DMS53 treated with DMSO at 0.1 percent for 48 hours (cell line): ENCODE measurements around the gene PTMS.
A peak's percentile ranks its signal among the peaks of the same experiment; 100 is the strongest.

Source experiments
- DNase-seq: peaks from one replicate; lab custom pipeline; 2025; ENCODE audit not compliant: unreplicated experiment; lab: John Stamatoyannopoulos, UW

Gene PTMS

DNA sequence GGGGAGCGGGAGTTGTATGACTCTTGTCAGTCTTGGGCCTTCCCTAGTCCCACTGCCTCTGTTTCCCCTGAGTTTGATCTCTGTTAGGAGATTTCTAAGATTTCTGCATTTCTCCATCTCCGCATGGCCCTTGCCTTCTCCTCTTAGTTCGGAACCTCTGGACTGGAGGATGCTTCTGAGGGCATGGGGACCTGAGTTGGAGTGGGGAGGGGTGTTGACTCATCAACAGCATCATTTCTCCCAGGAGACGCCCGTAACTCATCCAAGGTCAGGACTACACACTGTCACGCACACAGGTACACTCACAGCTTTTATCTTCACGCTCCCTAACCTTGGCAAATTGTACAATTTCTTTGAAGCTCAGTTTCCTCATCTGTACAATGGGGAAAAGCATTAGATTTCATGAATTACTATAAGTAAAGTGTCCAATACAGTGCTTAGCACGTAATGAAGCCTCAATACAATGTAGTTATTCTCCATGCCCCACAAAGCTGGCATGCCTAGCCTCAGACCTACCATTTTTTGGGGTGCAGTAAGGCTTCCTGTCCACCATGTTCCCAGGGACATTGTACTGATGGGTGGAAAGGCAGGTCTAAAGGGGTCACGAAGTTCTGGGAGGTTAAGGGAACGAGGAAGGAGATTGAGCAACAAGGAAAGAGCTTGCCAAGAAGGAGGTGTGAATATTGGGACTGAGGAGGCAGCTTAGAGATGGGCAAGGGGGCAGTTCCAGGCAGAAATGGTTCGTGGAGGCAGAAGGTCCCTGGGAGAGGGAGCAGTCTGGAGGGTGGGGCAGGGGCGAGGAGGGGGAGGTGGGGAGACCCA is 5.6 kb downstream of the PTMS start:
- DNase-seq, result no peak

DNA sequence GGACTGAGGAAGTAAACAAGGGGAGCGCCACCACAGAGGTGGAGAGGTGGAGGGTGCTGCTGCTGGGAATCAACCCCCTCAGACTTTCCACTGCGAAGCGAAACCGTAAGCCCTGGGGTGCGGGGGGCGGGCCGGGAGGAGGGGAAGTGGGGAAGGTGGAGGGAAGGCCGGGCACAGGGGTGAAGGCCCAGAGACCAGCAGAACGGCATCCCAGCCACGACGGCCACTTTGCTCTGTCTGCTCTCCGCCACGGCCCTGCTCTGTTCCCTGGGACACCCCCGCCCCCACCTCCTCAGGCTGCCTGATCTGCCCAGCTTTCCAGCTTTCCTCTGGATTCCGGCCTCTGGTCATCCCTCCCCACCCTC is 6.2 kb downstream of the PTMS start, which contains the start of gene LAG3:
LAG3 (plus strand) TSS at position 190 of the 365 bp plus-strand sequence. CDS start 333 bp downstream, outside the sequence.
- no peak for DNase-seq

DNA sequence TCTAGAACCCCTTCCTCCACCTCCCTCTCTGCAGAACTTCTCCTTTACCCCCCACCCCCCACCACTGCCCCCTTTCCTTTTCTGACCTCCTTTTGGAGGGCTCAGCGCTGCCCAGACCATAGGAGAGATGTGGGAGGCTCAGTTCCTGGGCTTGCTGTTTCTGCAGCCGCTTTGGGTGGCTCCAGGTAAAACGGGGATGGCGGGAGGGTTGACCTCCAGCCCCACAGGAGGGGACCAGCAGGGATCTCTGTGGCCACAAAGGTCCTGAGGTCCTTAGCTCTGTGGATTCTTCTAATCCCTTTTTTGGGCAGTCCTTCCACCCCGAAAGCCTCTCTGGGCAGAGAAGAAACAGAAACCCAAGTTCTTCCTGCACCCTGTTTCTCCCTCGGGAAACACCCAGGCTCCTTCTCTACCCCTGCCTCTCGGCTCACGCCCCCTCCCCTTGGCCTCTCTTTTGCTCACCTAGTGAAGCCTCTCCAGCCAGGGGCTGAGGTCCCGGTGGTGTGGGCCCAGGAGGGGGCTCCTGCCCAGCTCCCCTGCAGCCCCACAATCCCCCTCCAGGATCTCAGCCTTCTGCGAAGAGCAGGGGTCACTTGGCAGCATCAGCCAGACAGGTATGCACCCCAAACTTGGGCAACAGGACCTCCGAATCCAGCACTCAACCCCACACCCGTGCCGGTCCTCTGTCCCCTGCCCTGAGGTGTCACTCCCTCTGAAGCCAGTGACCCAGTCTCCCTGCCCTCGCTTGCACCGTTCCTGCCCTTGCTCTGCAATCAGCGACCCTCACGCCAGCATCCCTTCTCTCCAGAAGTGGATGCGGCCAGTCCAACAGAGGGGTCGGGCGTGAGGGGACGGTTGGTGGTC is 6.8 kb downstream of the PTMS start:
- DNase-seq, result no peak

DNA sequence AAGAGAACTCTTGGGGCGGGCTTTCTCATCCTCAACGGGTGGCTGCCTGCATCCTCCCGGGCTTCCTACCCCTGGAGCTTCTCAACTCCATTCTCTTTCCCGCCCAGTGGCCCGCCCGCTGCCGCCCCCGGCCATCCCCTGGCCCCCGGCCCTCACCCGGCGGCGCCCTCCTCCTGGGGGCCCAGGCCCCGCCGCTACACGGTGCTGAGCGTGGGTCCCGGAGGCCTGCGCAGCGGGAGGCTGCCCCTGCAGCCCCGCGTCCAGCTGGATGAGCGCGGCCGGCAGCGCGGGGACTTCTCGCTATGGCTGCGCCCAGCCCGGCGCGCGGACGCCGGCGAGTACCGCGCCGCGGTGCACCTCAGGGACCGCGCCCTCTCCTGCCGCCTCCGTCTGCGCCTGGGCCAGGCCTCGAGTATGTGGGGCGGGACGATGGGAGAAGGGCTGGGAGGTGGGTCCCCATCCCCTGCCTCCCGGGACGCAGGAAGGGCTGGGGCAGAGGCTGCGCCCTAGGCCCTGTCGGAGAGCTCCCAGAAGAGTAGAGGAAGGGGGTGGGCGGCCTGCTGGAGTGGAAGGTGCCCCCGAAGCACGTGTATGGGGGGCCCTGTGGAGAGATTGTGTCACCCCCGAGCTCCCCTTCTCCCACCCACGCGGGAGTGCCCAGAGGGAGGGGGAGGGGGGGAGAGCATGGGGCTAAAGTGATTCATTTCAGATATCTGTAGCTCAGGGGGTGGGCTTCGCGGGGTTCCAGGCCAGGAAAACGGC is 7.6 kb downstream of the PTMS start:
- no peak for DNase-seq

DNA sequence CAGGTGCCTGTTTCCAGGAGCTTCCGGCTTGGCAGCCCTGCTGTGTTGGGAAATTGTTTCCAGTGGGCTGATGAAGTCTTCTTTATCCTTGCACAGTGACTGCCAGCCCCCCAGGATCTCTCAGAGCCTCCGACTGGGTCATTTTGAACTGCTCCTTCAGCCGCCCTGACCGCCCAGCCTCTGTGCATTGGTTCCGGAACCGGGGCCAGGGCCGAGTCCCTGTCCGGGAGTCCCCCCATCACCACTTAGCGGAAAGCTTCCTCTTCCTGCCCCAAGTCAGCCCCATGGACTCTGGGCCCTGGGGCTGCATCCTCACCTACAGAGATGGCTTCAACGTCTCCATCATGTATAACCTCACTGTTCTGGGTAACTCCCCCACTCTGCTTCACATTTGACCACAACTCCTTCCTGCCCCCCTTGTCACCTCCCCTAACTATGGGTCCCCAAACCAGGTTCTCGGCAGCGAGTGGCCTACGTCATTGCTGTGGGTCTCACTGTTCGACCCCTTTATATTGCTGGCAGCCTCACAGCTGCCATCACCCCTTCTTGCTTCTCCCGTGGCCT is 8.4 kb downstream of the PTMS start:
- no peak for DNase-seq

DNA sequence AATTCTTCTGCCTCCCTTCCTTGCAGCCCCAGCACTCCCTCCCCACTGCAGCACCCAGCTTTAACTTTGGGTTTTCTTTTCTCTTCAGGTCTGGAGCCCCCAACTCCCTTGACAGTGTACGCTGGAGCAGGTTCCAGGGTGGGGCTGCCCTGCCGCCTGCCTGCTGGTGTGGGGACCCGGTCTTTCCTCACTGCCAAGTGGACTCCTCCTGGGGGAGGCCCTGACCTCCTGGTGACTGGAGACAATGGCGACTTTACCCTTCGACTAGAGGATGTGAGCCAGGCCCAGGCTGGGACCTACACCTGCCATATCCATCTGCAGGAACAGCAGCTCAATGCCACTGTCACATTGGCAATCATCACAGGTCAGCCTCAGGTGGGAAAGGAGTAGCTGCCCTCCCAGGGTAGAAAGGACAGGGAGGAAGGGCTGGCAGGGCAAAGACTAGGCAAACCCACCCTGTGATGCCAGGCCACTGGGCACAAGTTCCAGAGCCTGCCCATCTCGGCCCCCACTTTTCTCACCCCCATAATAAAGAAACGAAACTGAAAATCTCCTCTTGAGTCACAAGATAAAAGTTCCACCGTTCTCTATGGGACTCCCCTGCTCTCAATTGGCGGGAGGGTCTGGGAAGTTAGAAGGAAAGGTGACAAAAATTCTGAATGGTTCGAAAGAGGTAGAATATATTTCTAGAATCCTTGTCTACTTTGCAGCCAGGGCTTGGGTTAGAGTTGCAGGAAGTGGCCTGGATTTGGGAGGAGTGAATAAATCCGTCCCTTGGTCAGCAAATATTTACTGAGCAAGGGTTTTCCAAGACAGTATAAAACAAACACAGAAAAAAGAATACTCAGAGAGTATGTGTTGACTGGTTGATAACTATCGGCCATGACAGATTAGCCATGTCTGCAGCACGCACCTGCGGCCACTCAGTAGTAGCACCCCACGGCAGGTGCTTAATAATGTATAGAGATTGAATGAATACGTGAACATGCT is 9.3 kb downstream of the PTMS start:
- peak; percentile 40 for DNase-seq

DNA sequence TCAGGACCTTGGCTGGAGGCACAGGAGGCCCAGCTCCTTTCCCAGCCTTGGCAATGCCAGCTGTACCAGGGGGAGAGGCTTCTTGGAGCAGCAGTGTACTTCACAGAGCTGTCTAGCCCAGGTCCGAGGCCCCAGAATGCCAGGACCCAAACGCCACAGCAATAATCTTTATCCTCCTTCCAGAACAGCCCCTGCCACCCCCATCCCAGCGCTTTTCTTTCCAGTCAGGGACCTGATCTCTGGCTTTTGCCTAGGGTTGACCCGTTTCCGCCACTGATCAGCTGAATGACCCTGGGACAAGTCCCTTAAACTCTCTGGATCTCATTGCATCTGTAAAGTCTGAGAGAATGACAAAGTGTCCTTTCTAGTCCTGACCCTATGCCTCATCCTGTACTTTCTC is 11.2 kb downstream of the PTMS start:
- no peak for DNase-seq

DNA sequence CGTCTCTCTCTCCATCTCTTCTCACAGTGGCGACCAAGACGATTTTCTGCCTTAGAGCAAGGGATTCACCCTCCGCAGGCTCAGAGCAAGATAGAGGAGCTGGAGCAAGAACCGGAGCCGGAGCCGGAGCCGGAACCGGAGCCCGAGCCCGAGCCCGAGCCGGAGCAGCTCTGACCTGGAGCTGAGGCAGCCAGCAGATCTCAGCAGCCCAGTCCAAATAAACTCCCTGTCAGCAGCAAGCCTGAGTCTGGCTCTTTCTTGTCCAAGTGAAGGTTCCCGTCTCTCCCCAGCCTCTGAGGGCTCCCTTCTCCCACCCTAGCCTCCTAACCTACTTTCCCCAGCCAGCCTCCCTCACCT is 12.0 kb downstream of the PTMS start:
- no peak for DNase-seq

DNA sequence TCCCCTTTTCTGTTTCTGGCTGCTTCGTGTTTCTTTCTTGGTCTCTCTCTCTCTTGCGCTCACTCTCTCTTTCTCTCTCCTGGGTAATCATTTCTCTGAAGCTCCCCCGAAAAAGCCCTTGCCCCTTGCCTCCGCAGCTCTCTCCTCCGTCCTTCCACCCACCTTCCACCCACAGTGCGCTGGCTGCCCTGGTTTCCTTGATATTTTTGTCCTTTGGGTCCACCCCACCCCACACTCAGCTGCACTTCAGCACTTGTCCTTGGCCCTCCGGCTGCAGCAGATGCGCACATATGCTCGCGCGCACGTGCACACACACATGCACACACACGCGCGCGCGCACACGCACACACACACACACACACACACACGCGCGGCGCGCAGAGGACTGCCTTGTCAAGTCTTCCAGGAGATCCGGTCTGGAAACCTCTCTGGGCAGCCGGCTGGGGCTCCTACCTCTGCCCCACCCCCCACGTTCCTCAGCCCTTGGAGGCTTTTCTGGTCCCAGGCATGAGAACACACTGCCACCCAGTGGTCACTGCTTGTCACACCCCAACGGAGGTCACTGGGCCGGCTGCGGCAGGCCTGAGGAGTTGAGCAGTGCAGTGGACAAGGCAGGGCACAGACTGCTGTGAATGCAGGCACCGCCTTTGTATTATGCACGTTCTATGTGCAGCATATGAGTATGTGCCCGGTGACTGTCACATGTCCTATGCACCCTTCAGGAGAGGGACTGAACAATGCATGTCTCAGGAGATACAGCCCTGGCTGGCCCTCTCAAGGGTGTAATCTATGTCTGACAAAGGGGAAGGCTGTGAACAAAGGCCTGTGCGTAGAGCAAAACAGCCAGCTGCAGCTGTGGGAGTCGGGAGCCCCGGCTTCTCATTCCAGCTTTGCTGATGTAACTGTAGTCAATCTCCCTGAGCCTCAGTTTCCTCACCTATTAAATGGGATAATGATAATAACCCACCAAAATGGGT is 12.7 kb downstream of the PTMS start:
- peak; percentile 99 for DNase-seq

DNA sequence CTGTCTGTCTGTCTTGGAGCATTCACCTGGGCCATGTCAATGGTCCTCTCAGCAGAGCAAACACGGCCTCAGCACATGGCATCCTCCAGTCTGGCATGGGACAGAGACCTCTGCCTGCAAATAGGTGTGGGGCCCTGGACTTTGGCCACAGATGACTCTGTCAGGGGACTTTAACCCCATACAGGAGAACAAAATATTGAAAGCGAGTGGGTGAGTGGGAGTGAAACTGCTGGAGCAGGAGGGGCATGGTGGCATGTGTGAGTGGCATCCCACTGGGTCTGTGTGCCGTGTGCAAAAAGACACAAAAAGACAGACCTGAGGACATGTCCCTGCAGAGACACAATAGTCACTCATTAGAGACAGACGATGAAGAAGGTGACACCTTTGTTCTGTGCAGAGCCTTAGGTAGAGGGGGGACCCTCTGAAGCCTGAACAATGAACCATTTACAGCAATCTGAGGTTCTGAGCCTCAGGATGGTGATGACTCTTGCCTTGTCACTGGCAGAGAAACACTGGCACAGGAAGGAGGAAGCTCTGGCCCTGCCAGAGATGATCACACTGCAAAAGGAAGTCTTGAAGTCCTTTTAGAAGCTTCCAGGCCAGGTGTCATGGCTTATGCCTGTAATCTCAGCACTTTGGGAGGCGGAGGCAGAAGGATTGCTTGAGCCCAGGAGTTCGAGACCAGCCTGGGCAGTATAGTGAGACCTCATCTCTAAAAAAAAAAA is 13.7 kb downstream of the PTMS start:
- DNase-seq, result no peak

DNA sequence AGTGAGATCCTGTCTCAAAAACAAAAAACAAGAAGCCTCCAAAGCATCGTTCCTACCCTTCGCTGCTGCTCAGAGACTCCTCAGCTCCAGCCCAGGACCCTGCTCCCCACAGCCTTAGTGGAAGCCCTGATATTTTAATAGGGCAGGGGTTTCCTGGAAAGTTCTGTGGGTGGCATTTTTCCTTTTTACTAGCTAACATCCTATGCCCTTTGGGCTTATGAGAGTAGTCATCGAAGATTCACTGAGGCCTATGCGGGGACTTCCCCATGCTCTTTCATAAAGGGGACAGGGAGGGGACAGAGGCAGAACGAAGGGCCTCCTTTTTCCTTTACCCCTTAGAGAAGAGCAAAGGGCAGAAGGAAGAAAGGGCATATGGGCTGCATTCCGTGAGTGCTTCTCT is 14.4 kb downstream of the PTMS start:
- DNase-seq, result no peak

DNA sequence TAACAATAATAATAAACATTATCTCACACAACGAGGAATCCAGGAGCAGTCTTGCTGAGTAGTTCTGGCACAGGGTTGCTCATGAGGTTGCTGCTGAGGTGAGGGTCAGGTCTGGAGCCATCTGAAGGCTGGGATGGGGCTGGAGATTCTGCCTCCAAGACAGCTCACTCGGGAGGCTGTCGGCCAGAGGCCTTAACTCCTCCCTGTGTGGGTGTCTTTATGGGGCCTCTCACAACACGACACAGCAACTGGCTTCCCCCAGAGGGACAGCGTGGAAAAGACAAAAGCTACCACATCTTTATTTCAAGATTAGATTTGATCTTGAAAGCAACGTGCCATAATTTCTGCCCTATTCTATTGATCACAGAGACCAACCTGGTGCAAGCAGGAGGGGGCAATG is 16.0 kb downstream of the PTMS start:
- DNase-seq, result no peak

DNA sequence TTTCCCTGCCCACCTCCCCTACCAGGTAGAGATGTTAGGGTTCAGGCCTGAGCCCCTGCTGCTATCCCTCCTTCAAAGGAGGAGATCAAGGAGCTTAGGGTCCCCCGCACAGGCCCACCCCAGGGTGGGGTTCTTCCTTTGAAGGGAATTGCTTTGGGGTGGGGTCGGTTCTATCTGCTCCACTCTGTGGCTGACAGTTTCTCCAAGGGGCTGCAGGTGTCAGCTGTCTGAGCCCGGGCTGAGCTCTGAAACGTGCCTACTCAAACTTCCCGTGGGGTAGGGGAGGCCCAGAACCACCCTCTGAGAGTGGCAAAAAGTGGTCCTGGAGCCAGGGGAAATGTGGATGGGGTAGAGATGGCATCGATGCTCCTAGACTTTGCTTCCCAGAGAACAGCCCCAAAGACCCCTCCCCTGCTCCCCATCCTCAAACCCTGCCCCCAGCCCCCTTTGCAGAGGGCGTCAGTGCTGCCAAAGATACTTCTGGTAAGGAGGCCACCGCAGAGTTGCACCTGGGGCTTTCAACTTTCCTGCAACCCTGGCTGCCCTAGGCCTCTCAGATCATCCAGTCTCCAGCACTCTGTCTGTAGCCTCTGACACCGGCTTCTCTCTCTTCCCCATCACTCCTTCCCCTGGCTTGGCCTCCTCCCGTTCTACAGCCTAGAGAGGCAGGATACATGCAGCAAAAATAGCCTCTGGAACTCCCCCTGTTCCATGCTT is 16.8 kb downstream of the PTMS start:
- no peak for DNase-seq

DNA sequence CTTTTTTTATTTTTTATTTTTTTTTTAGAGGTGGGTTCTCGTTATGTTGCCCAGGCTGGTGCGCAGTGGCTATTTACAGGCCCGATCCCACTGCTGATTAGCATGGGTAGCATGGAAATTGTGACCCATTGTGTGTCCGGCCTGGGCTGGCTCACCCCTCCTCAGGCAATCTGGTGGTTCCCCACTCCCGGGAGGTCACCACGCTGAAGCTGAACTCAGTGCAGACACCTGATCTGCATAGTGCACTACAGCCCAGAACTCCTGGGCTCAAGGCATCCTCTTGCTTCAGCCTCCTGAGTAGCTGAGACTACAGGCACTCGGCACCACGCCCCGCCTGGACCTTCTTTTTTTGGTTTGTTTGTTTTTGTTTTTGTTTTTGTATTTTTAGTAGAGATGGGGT is 17.7 kb downstream of the PTMS start:
- DNase-seq, result no peak

DNA sequence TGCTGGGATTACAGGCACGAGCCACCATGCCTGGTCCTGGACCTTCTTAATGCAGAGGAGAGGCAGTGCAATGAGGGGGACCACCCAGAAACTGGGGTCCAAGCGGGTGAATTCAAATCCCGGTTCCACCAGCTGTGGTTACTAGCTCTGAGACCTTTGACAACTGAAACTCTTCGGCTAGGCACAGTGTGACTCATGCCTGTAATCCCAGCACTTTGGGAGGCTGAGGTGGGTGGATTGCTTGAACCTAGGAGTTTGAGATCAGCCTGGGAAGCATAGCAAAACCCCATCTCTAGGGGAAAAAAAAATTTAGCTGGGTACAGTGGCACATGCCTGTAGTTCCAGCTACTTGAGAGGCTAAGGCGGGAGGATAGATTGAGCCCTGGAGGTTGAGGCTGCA is 18.1 kb downstream of the PTMS start:
- DNase-seq, result no peak

DNA sequence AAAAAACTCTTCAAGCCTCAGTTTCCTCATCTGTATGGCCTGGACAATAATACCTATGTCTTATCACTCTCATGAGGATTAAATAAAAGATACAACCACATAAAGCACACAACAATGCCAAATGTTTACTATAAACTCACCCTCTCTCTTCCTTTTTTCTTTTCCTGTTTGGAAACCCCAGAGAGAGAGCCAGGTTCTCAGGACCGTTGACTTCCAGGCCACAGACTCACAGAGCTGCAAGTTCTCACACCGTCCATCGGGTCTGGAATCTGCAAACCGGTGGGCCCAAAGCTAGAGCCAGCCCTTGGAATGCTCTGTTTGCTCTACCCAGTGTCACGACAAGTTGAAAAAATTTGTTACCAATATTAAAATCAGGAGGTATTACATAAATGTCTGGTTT is 18.6 kb downstream of the PTMS start:
- DNase-seq, result no peak

DNA sequence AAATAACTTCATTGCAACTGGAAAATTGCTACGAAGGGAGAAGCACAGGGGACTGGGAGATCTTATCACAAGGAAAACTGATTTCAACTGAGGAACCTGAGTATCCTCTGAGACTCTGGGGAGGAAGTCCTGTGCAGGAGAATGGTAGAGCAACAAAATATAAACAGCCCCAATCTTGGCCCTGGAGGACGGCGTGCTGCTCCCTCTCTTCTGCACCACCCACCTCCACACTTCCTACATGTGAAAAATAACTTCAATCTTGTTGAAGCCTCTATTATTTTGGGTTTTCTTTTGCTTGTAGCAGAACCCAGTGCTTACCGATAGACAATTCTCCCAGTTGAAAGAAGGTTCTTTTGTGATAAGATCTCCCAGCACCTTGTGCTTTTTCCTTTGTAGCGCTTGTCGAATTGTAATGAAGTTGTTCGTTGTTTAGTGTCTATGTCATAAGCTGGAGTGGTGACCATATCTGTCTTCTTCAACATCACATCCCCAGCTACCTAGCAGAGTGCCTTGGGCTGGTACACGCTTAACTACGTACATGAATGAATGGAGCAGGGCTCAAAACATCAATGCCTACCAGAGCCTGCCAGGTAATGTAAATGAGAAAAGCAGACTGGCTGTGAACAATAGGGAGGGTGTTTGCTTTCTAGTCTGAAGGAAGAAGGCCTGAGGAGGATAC is 20.4 kb downstream of the PTMS start:
- DNase-seq, result no peak
